GM18861 (cell line): Measurements from ENCODE around the gene RECQL5.

Source experiments
- ATAC-seq: cut with Tn5 transposase; IDR thresholded peaks from one replicate; pipeline ENCODE4 v1.9.1; 2021; ENCODE audit not compliant: unreplicated experiment

RECQL5 gene

DNA sequence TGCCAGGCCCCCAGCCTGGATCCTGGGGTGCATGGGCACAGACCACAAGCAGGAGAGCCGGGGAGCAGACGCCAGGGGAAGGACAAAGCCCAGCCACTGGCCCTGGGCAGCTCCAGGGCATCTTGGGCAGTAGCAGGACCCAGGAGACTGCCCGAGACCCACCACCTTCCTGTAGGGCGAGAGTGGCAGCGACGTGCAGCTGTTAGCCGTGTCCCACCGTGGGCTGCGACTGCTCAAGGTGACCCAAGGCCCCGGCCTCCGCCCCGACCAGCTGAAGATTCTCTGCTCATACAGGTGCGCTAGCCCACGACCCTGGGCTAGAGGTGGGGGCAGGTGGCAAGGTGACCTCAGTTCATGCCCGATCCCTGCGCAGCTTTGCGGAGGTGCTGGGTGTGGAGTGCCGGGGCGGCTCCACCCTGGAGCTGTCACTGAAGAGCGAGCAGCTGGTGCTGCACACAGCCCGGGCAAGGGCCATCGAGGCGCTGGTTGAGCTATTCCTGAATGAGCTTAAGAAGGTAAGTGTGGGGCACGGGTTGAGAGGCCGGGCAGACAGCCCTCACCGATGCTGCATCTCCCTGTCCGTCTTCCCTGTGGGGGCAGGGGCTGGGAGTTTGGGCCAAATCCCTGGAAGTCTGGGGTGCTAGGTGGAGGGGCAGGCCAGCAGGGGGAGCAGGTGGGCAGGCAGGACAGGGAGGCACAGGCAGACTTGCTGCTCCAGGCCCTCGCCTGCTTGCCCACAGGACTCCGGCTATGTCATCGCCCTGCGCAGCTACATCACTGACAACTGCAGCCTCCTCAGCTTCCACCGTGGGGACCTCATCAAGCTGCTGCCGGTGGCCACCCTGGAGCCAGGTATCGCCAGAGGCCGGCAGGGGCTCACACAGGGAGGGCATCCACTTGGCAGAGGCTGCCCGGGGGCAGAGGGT is 47.2 kb downstream of the RECQL5 start:
- no peak for ATAC-seq

DNA sequence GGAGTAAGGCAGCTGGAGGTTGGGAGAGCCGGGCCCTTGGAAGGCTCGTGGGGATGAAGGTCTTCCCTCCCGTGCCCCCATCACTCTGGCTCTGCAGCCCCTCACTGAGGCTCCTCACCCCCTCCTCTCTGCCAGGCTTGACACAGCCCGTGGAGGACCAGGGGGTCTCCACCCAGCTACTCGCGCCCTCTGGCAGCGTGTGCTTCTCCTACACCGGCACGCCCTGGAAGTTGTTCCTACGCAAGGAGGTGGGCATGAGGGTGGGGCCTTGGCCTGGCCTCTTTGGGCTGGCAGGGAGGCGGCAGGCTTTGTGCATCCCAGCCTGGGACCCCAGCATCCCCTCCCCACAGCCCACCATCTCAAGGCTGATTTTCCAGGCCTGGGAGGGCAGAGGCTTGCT is 49.3 kb downstream of the RECQL5 start:
- no peak for ATAC-seq

DNA sequence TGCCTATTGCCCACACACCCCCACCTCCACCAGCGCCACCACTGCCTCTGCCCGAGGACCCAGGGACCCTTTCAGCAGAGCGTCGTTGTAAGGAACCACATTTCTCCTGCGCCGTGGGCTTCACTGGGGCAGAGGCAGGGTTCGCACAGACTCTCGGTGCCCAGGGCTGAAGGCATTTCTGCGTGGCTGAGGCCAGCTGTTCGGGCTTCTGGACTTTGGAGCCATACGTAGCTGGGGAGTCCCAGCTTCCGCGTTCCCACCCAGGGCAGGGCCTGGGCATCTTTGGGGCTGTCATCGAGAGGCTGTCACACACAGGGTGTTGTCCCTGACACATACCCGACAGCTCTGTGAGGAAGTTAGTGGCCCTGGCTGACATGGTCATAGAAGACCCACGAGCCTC is 49.7 kb downstream of the RECQL5 start:
- no peak for ATAC-seq

DNA sequence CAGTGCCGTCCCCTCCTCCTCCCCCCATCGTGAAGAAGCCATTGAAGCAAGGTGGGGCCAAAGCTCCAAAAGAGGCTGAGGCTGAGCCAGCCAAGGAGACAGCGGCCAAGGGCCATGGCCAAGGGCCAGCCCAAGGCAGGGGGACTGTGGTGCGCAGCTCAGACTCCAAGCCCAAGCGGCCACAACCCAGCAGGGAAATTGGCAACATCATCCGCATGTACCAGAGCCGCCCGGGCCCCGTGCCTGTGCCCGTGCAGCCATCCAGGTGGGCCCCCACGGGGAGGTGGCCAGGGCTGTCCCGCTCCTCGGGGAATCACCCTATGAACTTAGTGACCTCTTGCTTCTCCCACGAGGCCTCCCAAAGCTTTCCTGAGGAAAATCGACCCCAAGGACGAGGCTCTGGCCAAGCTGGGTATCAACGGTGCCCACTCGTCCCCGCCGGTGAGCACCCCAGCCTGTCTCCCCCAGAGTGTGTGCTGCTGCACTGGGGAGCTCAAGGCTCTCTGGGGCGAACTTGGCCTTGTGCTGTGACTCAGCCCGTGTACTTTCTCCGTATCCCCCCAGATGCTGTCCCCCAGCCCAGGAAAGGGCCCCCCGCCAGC is 50.3 kb downstream of the RECQL5 start:
- no peak for ATAC-seq

DNA sequence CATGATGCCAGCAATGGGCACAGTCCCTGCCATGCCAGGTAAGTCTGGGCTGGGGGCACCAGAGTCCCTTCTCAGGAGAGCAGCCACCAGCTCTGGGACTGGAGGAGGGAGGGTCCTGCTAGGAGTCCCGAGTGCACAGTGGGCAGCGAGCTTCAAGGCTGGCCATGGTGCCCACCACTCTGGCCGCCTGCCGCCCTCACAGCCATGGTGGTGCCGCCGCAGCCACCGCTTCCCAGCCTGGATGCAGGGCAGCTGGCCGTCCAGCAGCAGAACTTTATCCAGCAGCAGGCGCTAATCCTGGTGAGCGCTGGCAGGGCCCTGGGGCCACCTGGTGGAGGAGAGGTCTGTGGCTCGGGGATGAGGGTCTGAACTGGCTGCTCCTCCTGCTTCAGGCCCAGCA is 51.7 kb downstream of the RECQL5 start:
- no peak for ATAC-seq

DNA sequence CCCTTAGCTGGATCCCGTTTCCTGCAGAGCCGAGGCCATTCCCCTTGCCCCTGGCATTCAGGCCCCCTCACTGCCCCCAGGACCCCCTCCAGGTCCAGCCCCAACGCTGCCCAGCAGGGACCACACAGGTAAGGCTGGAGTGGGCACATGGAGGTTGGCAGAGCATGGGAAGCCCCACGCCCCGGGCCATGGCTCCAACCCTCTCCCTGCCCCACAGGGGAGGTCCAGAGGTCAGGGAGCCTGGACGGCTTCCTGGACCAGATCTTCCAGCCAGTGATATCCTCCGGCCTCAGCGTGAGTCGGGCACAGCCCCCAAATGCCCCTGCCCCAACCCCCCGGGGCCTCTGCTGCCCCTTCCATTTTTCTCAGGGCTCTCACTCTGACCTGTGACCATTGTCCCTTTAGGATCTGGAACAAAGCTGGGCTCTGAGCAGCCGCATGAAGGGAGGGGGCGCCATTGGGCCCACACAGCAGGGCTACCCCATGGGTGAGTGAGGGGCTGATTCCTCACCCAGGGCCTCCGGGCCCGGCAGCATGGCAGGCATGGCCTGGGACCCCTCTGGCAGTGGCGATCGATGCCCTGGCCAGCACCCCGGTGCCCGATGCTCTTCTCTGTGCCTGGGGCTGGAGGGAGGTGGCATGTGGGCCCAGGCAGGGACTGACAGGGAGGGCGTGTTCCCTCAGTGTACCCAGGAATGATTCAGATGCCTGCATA is 52.2 kb downstream of the RECQL5 start:
- no peak for ATAC-seq

DNA sequence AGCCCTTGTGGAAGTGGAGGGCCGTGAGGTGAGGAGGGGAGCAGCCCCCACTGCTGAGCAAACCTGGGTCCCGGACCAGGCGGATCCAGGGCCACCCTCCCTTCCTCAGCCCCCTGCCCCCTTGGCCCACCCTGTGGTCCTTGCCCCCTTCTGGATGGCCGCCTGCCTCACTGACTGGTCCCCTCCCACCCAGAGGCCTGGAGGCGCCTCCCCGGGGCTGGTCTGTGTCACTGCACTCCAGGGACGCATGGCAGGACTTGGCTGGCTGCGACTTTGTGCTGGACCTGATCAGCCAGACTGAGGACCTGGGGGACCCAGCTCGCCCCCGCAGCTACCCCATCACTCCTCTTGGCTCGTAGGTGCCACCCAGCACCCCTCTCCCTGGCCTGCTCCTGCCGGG is 52.9 kb downstream of the RECQL5 start:
- ATAC-seq: no peak

DNA sequence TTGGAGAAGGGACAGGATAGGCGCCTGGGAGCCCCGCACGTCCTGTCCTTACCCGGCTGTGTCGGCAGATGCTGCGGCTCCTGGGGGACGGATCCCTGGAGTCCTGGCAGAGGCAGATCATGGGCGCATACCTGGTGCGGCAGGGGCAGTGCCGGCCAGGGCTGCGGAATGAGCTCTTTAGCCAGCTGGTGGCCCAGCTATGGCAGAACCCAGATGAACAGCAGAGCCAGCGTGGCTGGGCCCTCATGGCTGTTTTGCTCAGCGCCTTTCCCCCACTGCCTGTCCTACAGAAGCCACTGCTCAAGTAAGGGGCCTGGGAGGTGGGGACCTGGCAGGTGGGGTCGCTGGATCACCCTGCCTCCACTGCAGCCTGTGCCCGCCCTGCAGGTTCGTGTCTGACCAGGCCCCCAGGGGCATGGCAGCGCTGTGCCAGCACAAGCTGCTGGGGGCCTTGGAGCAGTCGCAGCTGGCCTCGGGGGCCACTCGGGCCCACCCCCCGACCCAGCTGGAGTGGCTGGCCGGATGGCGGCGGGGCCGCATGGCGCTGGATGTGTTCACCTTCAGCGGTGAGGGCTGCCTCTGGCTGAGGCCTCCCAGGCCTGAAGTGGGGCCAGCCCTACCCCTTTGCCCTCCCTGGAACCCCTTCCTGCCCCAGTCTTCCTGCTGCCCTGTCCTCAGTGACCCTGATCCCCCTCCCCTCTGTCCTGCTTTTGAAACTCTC is 53.9 kb downstream of the RECQL5 start:
- ATAC-seq: no peak

DNA sequence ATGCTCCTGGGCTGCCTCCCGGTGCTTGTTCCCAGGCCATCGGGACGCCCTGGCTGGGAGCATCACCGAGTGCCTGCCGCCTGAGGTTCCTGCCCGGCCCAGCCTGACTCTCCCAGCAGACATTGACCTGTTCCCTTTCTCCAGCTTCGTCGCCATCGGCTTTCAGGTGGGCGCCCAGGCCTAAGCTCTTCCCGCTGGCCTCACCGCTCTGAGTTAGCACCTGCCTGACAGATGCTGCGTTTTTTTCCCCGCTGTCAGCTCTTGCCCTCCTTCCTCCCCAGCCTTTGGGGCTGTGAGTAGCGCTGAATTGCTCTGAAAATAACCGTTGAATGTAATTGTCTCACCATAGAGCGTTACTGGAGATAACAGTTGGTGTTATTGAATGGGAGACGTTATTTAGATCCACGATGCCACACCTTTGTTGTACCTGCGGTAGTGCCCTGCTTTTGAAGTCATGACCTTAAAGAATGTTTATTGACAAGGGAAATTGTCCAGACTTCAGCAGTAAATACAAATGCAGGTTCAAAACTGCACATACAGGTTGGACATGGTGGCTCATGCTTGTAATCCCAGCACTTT is 55.0 kb downstream of the RECQL5 start:
- no peak for ATAC-seq

DNA sequence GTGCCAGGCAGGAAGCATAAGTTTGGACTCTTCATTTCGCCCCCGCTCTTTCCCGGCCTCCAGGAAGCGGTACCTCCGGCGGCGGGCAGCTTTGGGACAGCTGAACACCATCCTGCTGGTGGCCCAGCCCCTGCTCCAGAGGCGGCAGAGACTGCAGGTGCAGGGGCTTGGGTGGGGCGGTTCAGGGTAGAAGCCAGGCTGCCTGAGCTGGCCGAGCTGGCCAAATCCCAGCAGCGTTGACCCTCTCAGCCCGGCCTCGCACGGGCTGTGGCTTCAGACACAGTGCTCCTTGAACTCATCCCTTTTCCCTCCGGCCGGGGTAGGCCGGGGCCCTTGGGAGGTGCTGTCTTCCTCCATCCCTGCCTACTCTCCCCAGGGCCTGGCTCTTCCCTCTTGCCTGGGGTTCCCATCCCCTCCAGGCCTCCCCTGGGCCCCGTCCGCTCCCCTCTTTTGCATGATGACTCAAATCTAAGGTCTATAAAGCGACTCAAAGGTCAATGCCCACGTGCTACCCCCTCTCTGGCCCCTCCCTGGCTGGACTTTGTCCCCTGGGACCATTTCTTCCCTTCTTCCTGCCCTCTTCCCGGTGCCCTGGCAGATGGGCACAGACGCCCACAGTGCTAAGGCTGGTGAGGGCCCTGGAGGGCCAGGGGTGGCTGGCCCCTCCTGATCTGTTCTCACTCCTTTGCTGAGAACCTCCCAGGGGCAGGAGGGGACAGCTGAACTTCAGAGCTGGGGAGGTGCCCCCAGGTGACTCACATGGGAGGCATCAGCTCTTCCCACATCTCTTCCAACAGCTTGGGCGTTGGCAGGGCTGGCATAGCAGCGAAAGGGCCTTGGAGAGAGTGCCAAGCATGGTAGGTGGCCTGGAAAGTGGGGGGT is 56.6 kb downstream of the RECQL5 start:
- no peak for ATAC-seq

DNA sequence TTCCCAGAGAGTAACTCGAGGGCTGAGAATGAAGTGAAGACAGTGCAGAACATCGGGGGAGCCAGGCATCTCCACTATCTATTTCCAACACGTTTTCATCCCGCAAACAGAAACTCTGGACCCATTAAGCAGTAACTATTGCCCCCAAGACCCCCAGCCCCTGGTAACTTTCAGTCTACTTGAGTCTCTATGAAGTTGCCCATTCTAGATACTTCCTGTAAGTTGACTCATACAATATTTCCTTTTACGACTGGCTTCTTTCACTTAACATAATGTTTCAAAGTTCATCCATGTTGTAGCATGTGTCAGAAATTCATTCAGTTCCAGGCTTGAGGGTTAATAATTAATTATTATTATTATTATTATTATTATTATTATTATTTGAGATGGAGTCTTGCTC is 59.9 kb downstream of the RECQL5 start:
- ATAC-seq: no peak

DNA sequence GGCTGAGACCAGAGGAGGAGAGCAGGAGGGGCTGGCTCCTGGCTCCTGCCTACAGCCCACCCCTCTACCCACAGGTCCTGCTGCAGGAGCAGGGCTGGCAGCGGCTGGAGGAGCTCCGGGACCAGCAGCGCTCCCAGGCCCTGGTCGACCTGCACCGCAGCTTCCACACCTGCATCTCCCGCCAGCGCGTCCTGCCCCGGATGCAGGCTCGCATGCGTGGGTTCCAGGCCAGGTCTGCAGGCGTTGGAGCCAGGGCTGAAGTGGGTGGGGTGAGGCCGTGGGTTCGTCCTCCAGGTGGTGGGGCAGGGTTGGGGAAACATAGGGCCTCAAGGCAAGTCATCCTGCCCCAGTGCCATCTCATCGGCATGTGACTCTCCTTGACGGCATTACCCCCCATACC is 61.2 kb downstream of the RECQL5 start:
- ATAC-seq: no peak

DNA sequence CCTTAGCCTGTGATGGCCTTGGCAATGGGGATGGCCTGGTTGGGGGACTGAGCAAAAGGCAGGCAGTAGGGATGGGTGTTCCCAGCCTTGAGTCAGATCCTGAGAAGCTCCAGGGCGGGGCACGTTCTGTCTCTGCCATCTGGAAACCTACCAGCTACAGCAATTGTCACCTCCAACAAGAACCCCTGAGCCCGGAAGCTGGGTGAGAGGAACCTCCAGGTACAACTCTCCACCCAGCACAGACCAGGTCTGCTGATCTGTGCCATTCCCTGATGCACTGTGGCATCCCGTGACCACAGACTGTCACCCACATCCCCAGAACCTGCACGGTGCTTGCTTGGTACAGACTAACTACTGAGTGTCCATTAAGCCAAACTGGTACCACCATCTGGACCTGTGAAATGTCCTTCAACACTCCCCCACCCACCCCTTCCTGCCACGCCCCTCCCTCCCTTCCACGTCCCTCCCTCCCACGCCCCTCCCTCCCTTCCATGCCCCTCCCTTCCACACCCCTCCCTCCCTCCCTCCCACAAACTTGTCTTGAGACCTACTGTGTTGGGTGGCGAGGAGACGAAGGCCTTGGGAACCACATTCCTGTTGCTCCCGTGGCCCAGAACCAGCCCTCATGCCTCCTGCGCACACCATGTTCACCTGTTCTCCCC is 62.8 kb downstream of the RECQL5 start:
- ATAC-seq: no peak

DNA sequence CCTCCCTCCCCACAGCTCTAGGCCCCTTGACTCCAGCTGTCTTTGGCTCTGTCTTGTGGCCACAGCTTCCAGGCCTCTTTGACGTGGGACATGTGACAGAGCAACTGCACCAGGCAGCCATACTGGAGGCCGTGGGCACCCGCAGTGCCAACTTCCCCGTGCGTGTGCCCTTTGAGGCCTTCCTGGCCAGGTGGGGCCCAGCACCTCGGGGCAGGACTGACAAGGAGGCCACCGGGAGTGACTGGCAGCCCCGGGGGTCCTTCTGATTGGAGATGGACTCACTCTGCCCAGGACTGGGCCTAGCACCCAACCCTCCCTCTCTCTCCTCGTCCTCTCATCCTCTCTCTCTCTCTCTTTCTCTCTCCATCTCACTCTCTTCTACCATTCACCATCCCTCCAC is 63.8 kb downstream of the RECQL5 start:
- no peak for ATAC-seq

DNA sequence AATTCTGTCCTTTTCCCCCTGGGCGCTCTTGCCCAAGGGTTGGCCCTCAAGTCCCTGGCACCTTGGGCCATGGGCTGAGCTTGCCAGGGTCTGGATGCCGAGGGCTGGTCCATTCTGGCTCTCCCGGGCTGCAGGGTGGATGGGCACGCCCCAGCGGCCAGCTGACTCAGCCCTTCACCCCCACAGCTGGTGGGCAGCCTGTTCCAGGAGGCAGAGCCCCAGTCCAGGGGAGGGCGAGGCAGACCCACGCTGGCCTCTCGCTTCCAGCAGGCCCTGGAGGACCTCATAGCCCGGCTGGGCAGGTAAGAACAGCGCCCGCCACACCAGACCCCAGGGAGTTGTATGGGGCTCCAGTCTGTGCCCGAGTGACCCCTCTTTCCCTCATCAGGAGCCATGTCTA is 64.3 kb downstream of the RECQL5 start:
- no peak for ATAC-seq

DNA sequence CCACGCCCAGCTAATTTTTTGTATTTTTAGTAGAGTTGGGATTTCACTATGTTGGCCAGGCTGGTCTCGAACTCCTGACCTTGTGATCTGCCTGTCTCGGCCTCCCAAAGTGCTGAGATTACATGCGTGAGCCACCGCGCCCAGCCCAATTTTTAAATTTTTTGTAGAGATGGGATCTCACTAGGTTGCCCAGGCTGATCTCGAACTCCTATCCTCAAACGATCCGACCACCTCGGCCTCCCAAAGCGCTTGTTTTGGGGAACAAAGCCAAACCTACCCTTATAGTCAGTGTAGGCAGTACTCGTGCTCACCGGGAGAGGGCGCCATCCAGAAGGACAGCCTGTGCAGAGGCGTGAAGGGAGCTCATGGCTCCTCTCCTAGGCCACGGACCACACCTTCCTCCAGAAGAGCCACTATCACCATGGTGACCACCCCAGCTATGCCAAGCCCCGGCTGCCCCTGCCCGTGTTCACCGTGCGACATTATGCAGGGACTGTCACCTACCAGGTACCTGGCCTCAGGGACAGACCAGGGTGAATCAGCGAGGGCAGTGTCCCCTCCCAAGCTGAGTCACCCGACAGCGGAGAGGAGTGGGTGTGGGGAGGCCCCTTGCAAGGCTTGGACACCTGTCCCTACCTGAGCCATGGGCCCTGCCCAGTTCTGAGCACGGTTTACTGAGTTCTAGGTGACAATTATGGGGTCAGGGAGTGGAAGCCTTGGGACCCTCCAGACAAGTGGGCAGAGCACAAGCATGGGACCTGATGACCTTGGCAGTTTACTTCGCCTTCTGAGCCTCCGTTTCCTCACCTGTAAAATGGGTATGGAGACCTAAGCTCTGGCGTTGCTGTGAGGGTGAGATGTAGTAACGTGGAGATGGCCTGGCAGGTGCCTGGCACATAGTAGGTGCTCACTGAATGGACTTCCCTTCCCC is 65.6 kb downstream of the RECQL5 start:
- ATAC-seq: no peak

DNA sequence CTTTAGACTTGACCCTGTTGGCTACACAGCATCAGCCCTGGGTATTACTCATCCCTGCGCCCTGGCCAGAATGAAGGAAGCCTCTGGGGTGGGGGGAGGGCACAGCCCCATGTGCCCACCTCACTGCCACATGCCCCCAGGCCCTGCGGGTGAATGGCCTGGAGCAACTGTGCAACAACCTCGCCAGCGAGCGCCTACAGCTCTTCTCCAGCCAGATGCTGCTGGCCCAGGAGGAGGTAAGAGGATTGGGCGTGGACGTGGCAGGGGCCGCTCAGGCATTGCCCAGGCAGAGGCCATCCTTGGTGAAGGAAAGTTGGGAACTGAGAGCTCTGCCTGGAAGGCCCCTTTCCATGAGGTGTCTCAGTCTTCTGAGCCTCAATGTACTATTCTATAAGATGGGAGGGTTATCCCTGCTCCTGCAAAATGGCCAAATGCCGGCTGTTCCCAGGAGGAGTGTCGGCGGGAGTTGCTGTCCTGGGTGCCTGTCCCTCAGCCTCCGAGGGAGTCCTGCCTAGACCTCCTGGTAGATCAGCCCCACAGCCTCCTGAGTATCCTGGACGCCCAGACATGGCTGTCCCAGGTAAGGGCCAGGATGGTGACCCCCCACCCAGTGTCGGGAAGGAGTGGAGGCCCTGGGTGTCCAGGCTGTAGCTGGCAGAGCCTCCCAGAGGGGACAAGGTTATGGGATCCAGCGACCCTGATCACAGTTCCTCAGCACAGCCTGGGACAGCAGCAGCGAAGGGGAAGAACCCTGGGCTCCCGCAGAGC is 70.5 kb downstream of the RECQL5 start:
- ATAC-seq: no peak

DNA sequence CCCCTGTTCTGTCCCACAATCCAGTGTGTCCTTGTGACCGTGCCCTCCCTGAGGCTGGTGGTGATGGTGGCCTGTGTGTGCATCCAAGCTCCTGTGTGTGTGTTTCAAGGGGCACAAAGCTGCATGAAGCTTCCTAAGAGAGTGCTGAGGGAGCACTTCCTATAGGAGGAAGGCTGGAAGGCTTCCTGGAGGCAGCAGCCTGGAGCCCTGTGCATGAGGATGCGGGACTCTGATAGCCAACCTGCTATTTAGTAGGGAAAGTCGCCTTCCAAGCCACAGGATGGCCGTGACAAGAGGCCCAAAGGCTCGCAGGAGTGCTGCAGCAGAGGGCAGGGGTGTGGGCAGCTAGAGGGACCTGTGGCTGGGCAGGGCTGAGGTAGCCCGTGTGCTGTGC is 71.0 kb downstream of the RECQL5 start:
- no peak for ATAC-seq
